Posterior vena cava (tissue), 2 donors: ENCODE data around the gene HELZ2. TPM values are rescaled to one million over a fixed set of nuclear protein-coding genes. Genes with fewer than 3 reads are reported as not detected.
A peak's percentile ranks its signal among the peaks of the same experiment; 100 is the strongest.
"Not testable (repeated sequence)": the region's sequence is repeated elsewhere in the genome, so short reads cannot be mapped to it uniquely, and the experiment has no call there.

Experiments
- DNase-seq: peaks from one replicate; pipeline ENCODE4 v3.0.0-alpha.2; 2020; ENCODE audit warnings: low spot score
- intact Hi-C, 2 donors: fragments of 100-400 bp; cut with DNase I; formaldehyde crosslinking; loops; one replicate each; pipeline versions ENCODE4 v1.14.1 to v1.14.2; 2022 to 2023
- total RNA-seq, 2 donors: library from RNA; stranded (reverse); fragmentation: NEBNext Ultra II Directional; extraction: Animal tissue kit (Norgen Biotek cat#: 25700); gene quantifications; one replicate each; pipeline ENCODE4 v1.2.1, GENCODE V29; 2021
- donor health status: DM: yes; HTN: yes; CAD: no.
- donor health status: DM: yes; HTN: yes; CAD: no.

HELZ2 gene
- total RNA-seq, 2 donors from 2014 or later, result 13.7 to 25.5 TPM

DNA sequence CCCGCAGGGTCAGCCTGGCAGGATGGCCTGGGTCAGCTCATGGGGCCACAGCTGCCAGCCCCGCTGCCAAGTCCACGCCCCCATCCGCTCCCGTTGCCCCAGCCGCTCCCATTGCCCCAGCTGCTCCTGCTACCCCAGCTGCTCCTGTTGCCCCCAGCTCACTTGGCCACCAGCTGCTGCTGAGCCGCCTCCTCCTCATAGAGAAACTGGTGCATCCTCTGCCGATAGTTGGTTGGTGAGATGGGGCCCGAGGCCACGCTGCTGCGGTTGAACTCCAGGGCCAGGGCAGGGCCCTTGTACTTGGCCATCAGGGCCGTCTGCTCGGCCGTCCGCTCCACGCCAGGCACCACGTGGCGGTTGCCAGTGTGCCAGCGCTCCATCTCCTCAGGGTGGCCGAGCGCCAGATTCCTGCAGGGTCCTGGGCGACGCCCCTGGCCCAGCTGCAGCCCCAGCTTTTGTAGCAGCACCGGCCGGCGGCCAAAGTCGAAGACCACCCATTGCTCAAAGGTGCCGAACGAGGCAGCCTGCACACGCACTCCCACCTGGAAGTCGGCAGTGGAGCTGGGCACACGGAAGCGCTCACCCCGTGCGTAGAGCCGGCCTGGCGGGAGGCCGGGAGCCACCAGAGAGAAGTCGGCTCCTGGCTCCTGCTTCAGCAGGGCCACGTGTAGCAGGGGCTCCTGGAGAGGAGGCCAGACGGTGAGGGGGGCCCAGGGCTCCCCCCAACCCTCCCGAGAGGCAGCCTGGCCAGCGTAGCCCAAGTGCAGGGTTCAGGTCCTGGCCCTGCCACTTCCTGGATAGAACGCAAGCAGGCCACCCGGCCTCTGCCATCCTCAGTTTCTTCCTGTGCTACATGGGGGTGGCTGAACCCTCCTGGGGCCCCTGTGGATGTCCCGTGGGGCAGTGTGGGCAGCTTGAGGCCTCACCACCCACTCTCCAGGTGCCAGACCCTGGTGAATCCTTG lies 4.8 kb downstream of the HELZ2 start:
- intact Hi-C loops, result no loop called here
- no peak for DNase-seq

DNA sequence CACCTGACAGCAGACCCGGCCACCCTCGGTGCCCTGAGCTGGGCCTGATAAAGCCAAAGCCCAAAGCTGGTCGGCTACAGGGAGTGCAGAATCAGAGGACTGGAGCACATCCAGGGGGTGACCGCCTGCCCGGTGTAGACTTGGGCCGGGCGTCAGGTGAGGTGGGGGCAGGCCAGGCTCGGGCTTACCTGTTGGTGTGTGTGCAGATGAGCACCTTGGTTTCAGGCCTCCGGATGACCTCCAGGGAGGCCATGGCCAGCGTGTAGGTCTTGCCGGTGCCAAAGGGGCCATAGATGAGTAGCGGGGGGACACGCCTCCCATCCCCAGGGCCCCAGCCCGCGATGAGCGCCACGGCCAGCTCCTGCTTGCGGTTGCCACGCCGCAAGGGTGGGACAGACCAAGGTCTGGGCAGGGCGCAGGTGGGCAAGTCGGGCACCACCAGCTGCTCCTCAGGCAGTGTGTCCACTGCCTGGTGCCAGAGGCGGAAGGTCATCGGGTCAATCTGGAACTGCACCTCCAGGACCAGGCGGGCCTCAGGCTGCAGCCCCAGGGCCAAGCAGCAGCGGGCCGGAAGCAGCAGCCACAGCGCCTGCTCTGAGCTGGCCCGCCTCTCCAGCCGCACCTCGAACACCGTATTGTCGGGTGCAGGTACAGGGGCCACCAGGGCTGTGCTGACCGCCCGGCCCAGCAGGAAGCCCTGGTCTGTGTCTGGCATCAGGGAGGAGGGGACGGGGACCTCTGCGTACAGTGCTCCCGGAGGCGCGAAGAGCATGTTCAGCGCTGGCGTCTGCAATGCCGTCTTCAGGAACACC lies 5.7 kb downstream of the HELZ2 start:
- DNase-seq, result no peak
- intact Hi-C loops, result no loop called here

DNA sequence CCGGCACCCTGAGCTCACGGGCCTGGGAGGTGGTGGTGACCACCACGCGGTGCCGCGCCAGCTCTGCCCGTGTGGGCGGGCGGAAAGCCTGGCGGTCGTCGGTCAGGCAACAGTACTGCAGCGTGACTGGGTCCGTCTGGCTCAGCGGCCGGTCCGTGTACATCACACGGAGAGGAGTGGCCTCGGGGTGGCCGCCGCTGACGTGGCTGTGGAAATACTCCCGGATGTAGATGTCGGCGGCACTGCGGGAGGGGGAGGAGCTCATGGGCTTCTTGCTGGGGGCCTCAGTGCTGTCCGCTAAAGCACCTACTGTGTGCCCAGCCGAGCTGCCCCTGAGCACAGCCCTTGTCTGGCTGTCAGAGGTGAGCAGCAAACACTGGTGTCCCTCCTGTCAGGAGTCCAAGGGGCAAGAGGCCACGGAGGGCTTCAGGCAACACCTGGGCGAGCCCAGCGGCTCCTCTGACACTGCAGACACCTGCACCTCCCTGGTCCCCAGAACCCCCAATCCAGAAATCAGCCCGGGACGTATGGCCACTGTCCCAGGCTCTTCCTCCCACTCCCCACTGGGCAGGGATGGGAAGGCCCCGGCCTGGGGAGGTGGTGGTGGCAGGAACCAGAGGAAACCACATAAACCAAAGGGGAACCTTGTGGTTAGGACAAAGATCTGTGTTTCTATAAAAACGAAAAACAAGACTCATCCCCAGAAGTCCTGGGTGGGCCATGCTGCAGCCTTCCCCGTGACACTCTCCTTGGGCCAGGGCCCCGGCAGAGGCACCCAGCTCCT lies 6.5 kb downstream of the HELZ2 start:
- peak; percentile 93 for DNase-seq
- intact Hi-C loops, result no loop called here

DNA sequence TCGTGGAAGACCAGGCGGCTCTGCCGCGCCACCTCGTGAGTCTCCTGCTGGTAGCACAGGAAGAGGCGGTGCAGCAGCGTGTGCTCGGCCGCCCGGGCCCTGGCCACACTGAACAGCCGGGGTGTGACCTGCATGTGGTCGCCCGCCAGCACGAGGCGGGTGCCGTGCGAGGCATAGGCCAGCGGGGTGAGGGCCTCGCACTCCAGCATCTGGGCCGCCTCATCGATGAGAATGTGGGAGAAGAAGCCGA lies 7.0 kb downstream of the HELZ2 start:
- intact Hi-C loops, result no loop called here
- no peak for DNase-seq

GRCh38 chr20:63566395-63567135 lies 7.5 kb downstream of the HELZ2 start:
- no peak for DNase-seq
- intact Hi-C loops, result no loop called here

GRCh38 chr20:63565699-63566335 lies 8.2 kb downstream of the HELZ2 start:
- intact Hi-C loops, result no loop called here
- no peak for DNase-seq

DNA sequence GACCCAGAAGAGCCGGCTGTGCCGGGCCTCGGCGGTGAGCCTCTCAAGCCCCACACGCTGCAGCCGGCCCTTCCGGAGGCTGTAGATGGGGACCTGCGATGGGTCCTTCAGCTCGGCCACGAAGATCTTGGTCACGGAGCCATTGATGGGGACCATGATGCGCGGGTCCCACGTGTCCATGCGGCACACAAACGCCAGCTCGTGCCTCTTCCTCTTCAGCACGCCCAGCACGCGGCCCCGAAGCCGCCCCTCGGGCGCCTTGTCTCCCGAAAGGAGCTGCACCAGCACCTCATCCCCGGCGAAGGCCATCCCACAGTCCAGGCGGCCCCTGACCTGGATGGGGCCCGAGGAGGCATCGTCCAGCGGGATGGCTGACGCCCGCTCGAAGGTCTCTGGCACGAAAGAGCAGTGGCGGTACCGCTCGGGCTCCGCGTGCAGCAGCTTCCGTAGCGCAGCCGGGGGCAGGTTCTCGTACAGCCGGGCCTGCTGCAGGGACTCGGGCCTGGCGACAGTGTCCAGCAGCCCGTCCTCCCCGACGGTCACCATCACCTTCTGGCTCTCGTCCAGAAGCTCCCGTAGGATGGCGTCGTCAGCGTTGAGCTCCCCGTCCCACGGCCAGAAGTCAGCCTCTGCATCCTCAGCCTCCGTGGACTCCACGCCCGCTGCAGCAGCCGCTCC lies 8.9 kb downstream of the HELZ2 start:
- intact Hi-C loops, result no loop called here
- no peak for DNase-seq

- DNase-seq, result no peak
- intact Hi-C loops, result no loop called here
Observed at GRCh38 chr20:63564036-63564810, 9.8 kb downstream of the HELZ2 start.

- DNase-seq, result no peak
- intact Hi-C loops, result no loop called here
Observed at GRCh38 chr20:63563225-63563935, 10.7 kb downstream of the HELZ2 start.

- intact Hi-C loops, result no loop called here
- DNase-seq, result no peak
Observed at GRCh38 chr20:63562461-63563224, 11.4 kb downstream of the HELZ2 start.

DNA sequence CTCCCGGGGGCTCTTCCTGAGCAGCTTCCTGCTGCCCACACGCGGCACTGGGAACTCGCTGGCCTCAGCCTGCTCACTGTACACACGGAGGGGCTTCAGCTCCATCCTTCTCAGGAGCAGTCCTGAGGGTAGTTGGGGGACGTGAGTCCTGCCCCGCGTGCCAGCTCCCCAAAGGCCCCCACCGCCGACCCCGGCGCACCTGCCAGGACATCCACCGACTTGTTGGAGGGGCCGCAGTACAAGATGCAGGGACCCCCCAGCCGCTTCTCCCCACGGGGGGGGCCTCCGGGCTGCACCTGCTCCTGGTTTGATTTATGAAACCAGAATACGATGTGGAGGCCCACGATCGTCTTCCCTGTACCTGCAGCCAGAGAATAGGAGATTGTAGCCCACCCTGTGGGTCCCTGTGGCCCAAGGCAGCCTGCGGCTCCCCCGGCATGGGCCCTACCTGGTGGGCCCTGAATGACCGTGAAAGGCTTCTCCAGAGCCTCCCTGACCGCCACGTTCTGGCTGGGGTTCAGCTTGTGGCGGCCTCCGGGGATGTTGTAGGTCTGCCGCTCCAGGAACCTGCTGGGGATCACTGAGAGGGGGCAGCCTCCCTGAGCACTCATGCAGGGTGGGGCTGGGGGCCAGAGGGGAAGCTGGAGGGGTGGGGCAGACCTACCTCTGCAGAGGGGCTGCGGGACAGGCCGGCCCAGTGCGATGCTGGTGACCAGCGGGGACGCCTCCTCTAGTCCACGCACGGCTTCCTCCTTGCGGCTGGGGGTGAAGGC lies 12.2 kb downstream of the HELZ2 start:
- no peak for DNase-seq
- intact Hi-C loops, result no loop called here

DNA sequence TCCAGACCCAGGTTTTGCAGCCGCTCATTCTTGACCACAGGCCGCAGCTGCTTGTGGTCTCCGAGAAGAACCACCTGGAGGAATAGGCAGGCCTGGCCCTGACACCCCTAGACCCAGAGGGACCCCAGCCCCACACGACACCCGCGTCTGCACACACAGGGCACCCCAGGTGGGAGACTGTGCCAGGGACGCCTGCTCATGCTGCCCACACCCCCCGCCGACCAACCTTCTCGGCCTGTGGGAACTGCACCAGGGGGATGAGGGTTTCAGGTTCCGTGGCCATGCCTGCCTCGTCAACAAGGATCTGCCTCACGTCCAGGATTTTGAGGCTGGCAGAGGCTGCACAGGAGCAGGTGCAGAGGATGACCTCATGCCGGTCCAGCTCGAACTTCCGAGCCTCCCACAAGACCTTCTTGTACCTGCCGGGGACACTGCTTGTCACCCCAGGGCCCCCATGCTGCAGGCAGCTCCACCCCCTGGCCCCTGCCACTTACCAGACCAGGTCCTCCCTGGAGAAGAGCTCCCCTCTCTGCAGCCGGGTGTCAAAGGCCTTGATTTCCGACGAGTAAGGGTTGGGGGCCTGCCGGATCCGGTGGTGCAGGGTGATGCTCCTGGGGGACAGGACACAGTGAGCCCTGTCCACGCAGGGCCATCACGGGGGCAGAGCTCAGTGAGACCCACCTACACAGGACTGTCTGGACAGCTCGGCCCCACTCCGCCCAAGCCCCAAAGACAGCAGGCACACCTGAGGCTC lies 13.0 kb downstream of the HELZ2 start:
- DNase-seq, result no peak
- intact Hi-C loops, result no loop called here

- intact Hi-C loops, result no loop called here
- no peak for DNase-seq
Observed at GRCh38 chr20:63560333-63560805, 13.7 kb downstream of the HELZ2 start.

GRCh38 chr20:63559485-63560332 lies 14.3 kb downstream of the HELZ2 start:
- intact Hi-C loops, DNase-seq: not testable (repeated sequence)
